Measurements from ENCODE around the gene NECAP2.
"Not testable (repeated sequence)": the region's sequence is repeated elsewhere in the genome, so short reads cannot be mapped to it uniquely, and the experiment has no call there.

NECAP2 gene

GRCh38 chr1:16461681-16462080 lies 21.2 kb downstream of the NECAP2 start:
- DNase-seq (ENCODE audit: low read depth) = no peak

GRCh38 chr1:16462773-16463330 lies 22.3 kb downstream of the NECAP2 start:
- DNase-seq (ENCODE audit: low read depth) = no peak

GRCh38 chr1:16464917-16465625 lies 24.5 kb downstream of the NECAP2 start:
- DNase-seq (ENCODE audit: low read depth) = peak; percentile 64

- DNase-seq (ENCODE audit: low read depth) = no peak
Observed at GRCh38 chr1:16468558-16468957, 28.0 kb downstream of the NECAP2 start.

- no peak for DNase-seq (ENCODE audit: low read depth)
Observed at GRCh38 chr1:16474166-16474800, 33.8 kb downstream of the NECAP2 start.

GRCh38 chr1:16474891-16475290 lies 34.4 kb downstream of the NECAP2 start:
- not testable (repeated sequence) for DNase-seq (ENCODE audit: low read depth)

GRCh38 chr1:16475771-16476770 lies 35.5 kb downstream of the NECAP2 start:
- not testable (repeated sequence) for DNase-seq (ENCODE audit: low read depth)

- no peak for DNase-seq (ENCODE audit: low read depth)
Observed at GRCh38 chr1:16478091-16478490, 37.6 kb downstream of the NECAP2 start.

GRCh38 chr1:16483146-16483545 lies 42.6 kb downstream of the NECAP2 start:
- DNase-seq (ENCODE audit: low read depth) = not testable (repeated sequence)

GRCh38 chr1:16483639-16484500 lies 43.3 kb downstream of the NECAP2 start:
- not testable (repeated sequence) for DNase-seq (ENCODE audit: low read depth)

GRCh38 chr1:16484501-16484835 lies 43.9 kb downstream of the NECAP2 start:
- no peak for DNase-seq (ENCODE audit: low read depth)

- no peak for DNase-seq (ENCODE audit: low read depth)
Observed at GRCh38 chr1:16484931-16485330, 44.4 kb downstream of the NECAP2 start.

- not testable (repeated sequence) for DNase-seq (ENCODE audit: low read depth)
Observed at GRCh38 chr1:16486316-16486715, 45.8 kb downstream of the NECAP2 start.

GRCh38 chr1:16487011-16487410 lies 46.5 kb downstream of the NECAP2 start:
- DNase-seq (ENCODE audit: low read depth) = not testable (repeated sequence)

- DNase-seq (ENCODE audit: low read depth) = not testable (repeated sequence)
Observed at GRCh38 chr1:16489195-16489880, 48.8 kb downstream of the NECAP2 start.

GRCh38 chr1:16491056-16491675 lies 50.6 kb downstream of the NECAP2 start:
- DNase-seq (ENCODE audit: low read depth) = no peak

GRCh38 chr1:16492937-16493336 lies 52.4 kb downstream of the NECAP2 start:
- DNase-seq (ENCODE audit: low read depth) = not testable (repeated sequence)

- not testable (repeated sequence) for DNase-seq (ENCODE audit: low read depth)
Observed at GRCh38 chr1:16493731-16494130, 53.2 kb downstream of the NECAP2 start.

- DNase-seq (ENCODE audit: low read depth) = not testable (repeated sequence)
Observed at GRCh38 chr1:16497474-16497904, 57.0 kb downstream of the NECAP2 start.

- DNase-seq (ENCODE audit: low read depth) = not testable (repeated sequence)
Observed at GRCh38 chr1:16498047-16498446, 57.5 kb downstream of the NECAP2 start.

Data from amniotic epithelial cell (primary cell).